ENCODE measurements around the gene EFEMP1. TPM values are rescaled to one million over a fixed set of nuclear protein-coding genes. Genes with fewer than 3 reads are reported as not detected.

EFEMP1 gene
- total and polyA plus RNA-seq, 12 donors = 15.7 to 157 (median 32.5) TPM

GRCh38 chr2:55929476-55929875, 5.9 kb upstream of the EFEMP1 start:
- no peaks in the 10 kb centered on the region for H3K36me3 ChIP-seq

GRCh38 chr2:55926974-55927373, 3.4 kb upstream of the EFEMP1 start:
- peaks cover 0 to 69% (median 26%) of the 10 kb centered on the region in 7 donors for H3K27me3 ChIP-seq
- ATAC-seq (no peak), DNase-seq (no peak)
- no peak for TF ChIP-seq CTCF (IDR thresholded peaks at IDR 0.05)
- 82 to 97% methylated on average over 1 of the region's 1 CpG for WGBS, 2 donors
- intact Hi-C loops (cut with DNase I) = no loop called here
- H3K36me3 ChIP-seq = no peaks in the 10 kb centered on the region
- no peak overlapping the region for H3K27ac ChIP-seq
- peaks cover 0 to 14% (median 6%) of the 10 kb centered on the region in 9 donors for H3K4me1 ChIP-seq
- H3K9me3 ChIP-seq = no peaks in the 10 kb centered on the region
- H3K4me3 ChIP-seq = no peak overlapping the region

More at GRCh38 chr2:55929476-55929875, 5.9 kb upstream of the EFEMP1 start:
- Histone ChIP-seq H3K27ac (no peak overlapping the region), H3K27me3 (peaks cover 0 to 56% (median 9%) of the 10 kb centered on the region in 7 donors), H3K4me3 (no peak overlapping the region), H3K4me1 (peaks cover 0 to under 1% (median 0%) of the 10 kb centered on the region in 9 donors), H3K9me3 (no peaks in the 10 kb centered on the region)
- intact Hi-C loops (cut with DNase I) = no loop called here
- DNase-seq (no peak), ATAC-seq (no peak)
- no peak for TF ChIP-seq CTCF (IDR thresholded peaks at IDR 0.05)
- WGBS, 2 donors = 83 to 89% methylated on average over 3 of the region's 3 CpGs

GRCh38 chr2:55926246-55926645, 2.7 kb upstream of the EFEMP1 start:
- intact Hi-C loops (cut with DNase I) = no loop called here
- ATAC-seq (no peak), DNase-seq (no peak)
- Histone ChIP-seq H3K27ac (no peak overlapping the region), H3K4me1 (peaks cover 0 to 14% (median 6%) of the 10 kb centered on the region in 9 donors), H3K27me3 (peaks cover 0 to 62% (median 26%) of the 10 kb centered on the region in 7 donors), H3K36me3 (no peaks in the 10 kb centered on the region), H3K4me3 (no peak overlapping the region), H3K9me3 (no peaks in the 10 kb centered on the region)
- WGBS, 2 donors = 6 to 18% methylated on average over 1 of the region's 1 CpG
- TF ChIP-seq CTCF (IDR thresholded peaks at IDR 0.05) = no peak

DNA sequence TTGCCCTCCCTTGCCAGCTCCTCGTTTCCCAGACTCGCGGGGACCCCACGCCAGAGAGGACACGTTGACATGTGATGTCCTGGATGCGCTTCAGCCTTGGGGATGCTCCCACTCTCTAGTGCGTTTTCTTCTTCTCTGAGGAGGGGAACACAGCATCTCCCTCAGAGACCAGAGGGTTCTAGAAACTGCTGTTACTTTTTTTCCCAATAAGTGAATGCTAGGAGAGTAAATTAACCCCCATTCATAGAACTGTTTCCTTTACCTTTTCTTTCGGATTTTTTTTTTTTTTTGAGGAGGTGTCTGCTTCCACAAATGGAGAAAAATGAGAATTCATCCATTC, 370 bp upstream of the EFEMP1 start:
- Histone ChIP-seq H3K4me3 (peak overlapping the region; percentile 42 to 70 (median 62)), H3K27ac (peak overlapping the region in 5 of 10 donors; percentile 17 to 76 (median 50)), H3K36me3 (peaks cover 0 to 3% (median 0%) of the 10 kb centered on the region in 9 donors), H3K4me1 (peaks cover 0 to 14% (median 6%) of the 10 kb centered on the region in 9 donors), H3K9me3 (no peaks in the 10 kb centered on the region), H3K27me3 (peaks cover 0 to 54% (median 26%) of the 10 kb centered on the region in 7 donors)
- DNase-seq = no peak
- intact Hi-C loops (cut with DNase I) = loop anchor here in 1 of 10 donors (2.0 kb wide), 1 partner anchor 39 kb away; no protein-coding TSS in a partner anchor
- no peak for TF ChIP-seq CTCF (IDR thresholded peaks at IDR 0.05)
- ATAC-seq = peak in 3 of 8 donors; percentile 6 to 33 (median 6)
- WGBS, 2 donors = 2 to 3% methylated on average over 8 of the region's 8 CpGs

Measured in heart right ventricle (tissue), 16 donors.